HCT116 (cell line): ENCODE results near the gene BMPER. TPM values are rescaled to one million over a fixed set of nuclear protein-coding genes. Genes with fewer than 3 reads are reported as not detected.

Experiments used
- ATAC-seq: fragments of 200-7000 bp; cut with Tn5 transposase; 2 replicates; pipeline ENCODE4 v1.9.1; 2020; ENCODE audit warnings: mild to moderate bottlenecking, moderate library complexity
- BruUV-seq: library from RNA; stranded (reverse); fragments of 400-500 nt; replicated peaks from 2 replicates; lab custom pipeline; 2021; lab: Mats Ljungman, UMichigan
- CTCF ChIA-PET: fragments of 300-600 bp; sonication (Branson Sonifier 250); formaldehyde crosslinking; loops from one replicate; lab custom pipeline; 2021; ENCODE audit warnings: antibody characterized with exemption; lab: Charles Lee
- POLR2A ChIA-PET: fragments of 300-600, 350-600 bp; sonication (Branson Sonifier 250); formaldehyde crosslinking; loops from one replicate; lab custom pipeline; 2021; ENCODE audit warnings: antibody characterized with exemption; lab: Charles Lee
- RAD21 ChIA-PET, 2 experiments: fragments of 300-600 bp; sonication (Branson Sonifier 250); formaldehyde crosslinking; loops; one replicate each; lab custom pipeline; 2023; ENCODE audit warnings: low total read pairs in 2 of 2; ENCODE audit not compliant: uncharacterized antibody in 2 of 2, unreplicated experiment in 2 of 2, low non-redundant PET in 1 of 2; lab: Charles Lee
- DNase-seq: peaks from one replicate; pipeline ENCODE4 v3.0.0-alpha.2; 2010; ENCODE audit warnings: low read depth, low spot score
- H2AFZ ChIP-seq: fragments of 200-600 bp; shearing (Covaris generic), sonication (generic); 2 replicates; pipeline ENCODE4 v1.6.1; 2017; ENCODE audit warnings: low read depth, mixed run types, mixed read lengths, antibody characterized with exemption, low read length; ENCODE audit not compliant: poor library complexity, severe bottlenecking
- H3K27ac ChIP-seq: 2 replicates; pipeline ENCODE4 v1.5.1; 2012; ENCODE audit warnings: low read depth, low read length
- H3K27me3 ChIP-seq: fragments of 200-600 bp; sonication (generic); 2 replicates; pipeline ENCODE4 v1.6.1; 2016; ENCODE audit warnings: mixed run types, low read length, mixed read lengths; ENCODE audit not compliant: insufficient read depth
- H3K36me3 ChIP-seq, 2 experiments: fragments of 200-500 bp in 1 of 2; fragments of 200-600 bp in 1 of 2; sonication (Bioruptor generic) in 1 of 2; sonication (generic) in 1 of 2; 2 replicates each; pipeline versions ENCODE4 v1.5.1 to v1.6.1; 2014 to 2016; ENCODE audit warnings: low read length in 2 of 2, inconsistent platforms in 1 of 2, mixed read lengths in 1 of 2, mixed run types in 1 of 2; ENCODE audit not compliant: insufficient read depth in 2 of 2, control insufficient read depth in 1 of 2
- H3K4me1 ChIP-seq, 2 experiments: fragments of 200-600 bp in 1 of 2; sonication (generic) in 1 of 2; 2 replicates each; pipeline versions ENCODE4 v1.5.1 to v1.6.1; 2012 to 2017; ENCODE audit warnings: low read length in 2 of 2, inconsistent platforms in 1 of 2, mild to moderate bottlenecking in 1 of 2, mixed read lengths in 1 of 2, mixed run types in 1 of 2, moderate library complexity in 1 of 2; ENCODE audit not compliant: insufficient read depth in 2 of 2, control insufficient read depth in 1 of 2
- H3K4me2 ChIP-seq: fragments of 200-600 bp; sonication (generic); 2 replicates; pipeline ENCODE4 v1.6.1; 2017; ENCODE audit warnings: mixed run types, low read length, mixed read lengths
- H3K4me3 ChIP-seq, 2 experiments: fragments of 200-600 bp in 1 of 2; sonication (generic) in 1 of 2; replicated peaks in 1 of 2; 2 replicates each; pipeline ENCODE4 v1.5.1; 2011 to 2016; ENCODE audit warnings: low read length in 2 of 2, control low read depth in 1 of 2, low read depth in 1 of 2, mild to moderate bottlenecking in 1 of 2, mixed read lengths in 1 of 2, mixed run types in 1 of 2
- H3K79me2 ChIP-seq: fragments of 200-600 bp; sonication (generic); 2 replicates; pipeline ENCODE4 v1.6.1; 2017; ENCODE audit warnings: mild to moderate bottlenecking, mixed run types, low read length, moderate library complexity, mixed read lengths; ENCODE audit not compliant: insufficient read depth
- H3K9ac ChIP-seq: fragments of 200-600 bp; sonication (generic); 2 replicates; pipeline ENCODE4 v1.6.1; 2016; ENCODE audit warnings: low read length, mixed read lengths
- H3K9me2 ChIP-seq: fragments of 200-600 bp; sonication (generic), shearing (Covaris generic); 2 replicates; pipeline ENCODE4 v1.6.1; 2017; ENCODE audit warnings: mixed run types, mild to moderate bottlenecking, moderate library complexity; ENCODE audit not compliant: insufficient read depth
- H3K9me3 ChIP-seq, 2 experiments: fragments of 200-500 bp in 1 of 2; fragments of 200-600 bp in 1 of 2; sonication (Bioruptor generic) in 1 of 2; sonication (generic) in 1 of 2; 2 replicates each; pipeline ENCODE4 v1.6.1; 2014 to 2017; ENCODE audit warnings: low read length in 2 of 2, mixed read lengths in 2 of 2, inconsistent platforms in 1 of 2, low read depth in 1 of 2, mild to moderate bottlenecking in 1 of 2, mixed run types in 1 of 2, moderate library complexity in 1 of 2; ENCODE audit not compliant: control insufficient read depth in 1 of 2, insufficient read depth in 1 of 2
- H4K20me1 ChIP-seq: fragments of 200-600 bp; sonication (generic), shearing (Covaris generic); 2 replicates; pipeline ENCODE4 v1.6.1; 2017; ENCODE audit warnings: mixed run types, mild to moderate bottlenecking, moderate library complexity; ENCODE audit not compliant: insufficient read depth
- CBX3 ChIP-seq: IDR thresholded peaks from 2 replicates; pipeline ENCODE4 v1.6.1; 2012; ENCODE audit warnings: low read depth
- CEBPB ChIP-seq: IDR thresholded peaks from 2 replicates; pipeline ENCODE4 v1.6.1; 2012; ENCODE audit warnings: low read depth
- EZH2phosphoT487 ChIP-seq: fragments of 200-600 bp; IDR thresholded peaks from 2 replicates; pipeline ENCODE4 v1.6.1; 2018; ENCODE audit warnings: antibody characterized with exemption, borderline replicate concordance
- JUND ChIP-seq: IDR thresholded peaks from 2 replicates; pipeline ENCODE4 v1.6.1; 2012
- ZFX ChIP-seq: fragments of 450-650 bp; IDR thresholded peaks from 2 replicates; pipeline ENCODE4 v1.6.1; 2017
- intact Hi-C: fragments of 100-400 bp; cut with micrococcal nuclease; formaldehyde crosslinking; loops from 2 replicates; pipeline ENCODE4 v1.10.0; 2022
- total RNA-seq: library from RNA; stranded (reverse); gene quantifications from one replicate; pipeline ENCODE4 v1.2.1, GENCODE V29; 2021; ENCODE audit not compliant: unreplicated experiment
- TF ChIP-seq, protein P1 (sequence below): IDR thresholded peaks from 2 replicates; pipeline ENCODE4 v1.6.1; 2011; ENCODE audit warnings: mild to moderate bottlenecking, low read length, moderate library complexity; ENCODE audit not compliant: insufficient replicate concordance; ENCODE audit errors: extremely low read depth
- TF ChIP-seq, protein P2 (sequence below): IDR thresholded peaks from 2 replicates; pipeline ENCODE4 v1.6.1; 2012

The BMPER gene
- total RNA-seq, 1 experiment from 2014 or later = not detected

DNA sequence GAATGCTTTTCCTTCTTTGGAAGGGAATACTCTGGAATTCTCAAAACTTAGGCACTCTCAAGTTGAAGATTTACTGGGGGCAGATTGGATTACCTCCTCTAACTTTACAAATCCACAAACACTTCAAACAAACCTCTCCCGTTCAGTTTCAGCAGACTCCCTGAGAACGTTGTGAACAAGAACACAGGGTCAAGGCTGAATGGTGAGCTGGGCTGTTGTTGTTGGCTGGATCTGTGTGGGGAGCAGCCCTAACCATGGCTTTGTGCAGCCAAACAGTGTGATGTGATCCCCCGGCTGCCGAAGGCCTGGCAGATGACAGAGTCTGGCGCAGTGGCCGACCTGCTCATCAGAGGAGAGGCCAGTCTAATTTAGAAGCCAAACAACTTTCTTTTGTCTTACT is 93.1 kb downstream of the BMPER start (continued):
- TF ChIP-seq, protein P1, sequence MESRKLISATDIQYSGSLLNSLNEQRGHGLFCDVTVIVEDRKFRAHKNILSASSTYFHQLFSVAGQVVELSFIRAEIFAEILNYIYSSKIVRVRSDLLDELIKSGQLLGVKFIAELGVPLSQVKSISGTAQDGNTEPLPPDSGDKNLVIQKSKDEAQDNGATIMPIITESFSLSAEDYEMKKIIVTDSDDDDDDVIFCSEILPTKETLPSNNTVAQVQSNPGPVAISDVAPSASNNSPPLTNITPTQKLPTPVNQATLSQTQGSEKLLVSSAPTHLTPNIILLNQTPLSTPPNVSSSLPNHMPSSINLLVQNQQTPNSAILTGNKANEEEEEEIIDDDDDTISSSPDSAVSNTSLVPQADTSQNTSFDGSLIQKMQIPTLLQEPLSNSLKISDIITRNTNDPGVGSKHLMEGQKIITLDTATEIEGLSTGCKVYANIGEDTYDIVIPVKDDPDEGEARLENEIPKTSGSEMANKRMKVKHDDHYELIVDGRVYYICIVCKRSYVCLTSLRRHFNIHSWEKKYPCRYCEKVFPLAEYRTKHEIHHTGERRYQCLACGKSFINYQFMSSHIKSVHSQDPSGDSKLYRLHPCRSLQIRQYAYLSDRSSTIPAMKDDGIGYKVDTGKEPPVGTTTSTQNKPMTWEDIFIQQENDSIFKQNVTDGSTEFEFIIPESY = no peak
- no peak for TF ChIP-seq JUND

DNA sequence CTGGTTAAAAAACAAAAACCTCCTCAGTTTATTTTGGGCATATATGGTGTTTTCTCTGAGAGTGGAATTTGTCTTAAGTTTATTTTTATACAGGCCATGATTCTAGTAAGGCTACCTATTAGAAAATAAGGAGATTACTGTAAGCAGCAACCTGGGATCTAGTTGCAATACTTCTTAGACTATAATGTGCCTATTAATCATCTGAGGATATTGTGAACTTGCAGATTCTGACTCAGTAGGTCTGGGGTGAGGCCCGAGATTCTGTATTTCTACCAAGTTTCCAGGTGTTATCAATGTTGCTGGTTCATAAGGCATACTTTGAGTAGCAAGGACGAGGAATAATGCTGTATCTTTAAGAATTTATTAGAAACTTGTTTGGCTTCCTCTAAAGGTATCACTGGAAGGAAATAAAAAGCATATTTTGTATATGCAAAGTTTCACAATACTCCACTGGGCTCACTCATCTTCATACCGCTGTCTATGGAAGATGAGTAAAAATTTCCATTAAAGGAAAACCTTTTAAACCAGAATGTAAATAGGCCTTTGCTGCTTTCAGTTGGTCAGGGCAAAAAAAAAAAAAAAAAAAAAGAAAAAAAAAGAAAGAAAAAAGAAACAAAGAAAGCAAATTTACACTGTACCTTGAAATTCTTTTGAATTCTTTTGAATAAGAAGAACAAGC is 105.8 kb downstream of the BMPER start:
- H3K27ac ChIP-seq = no peak overlapping the region
- ChIA-PET RAD21 (no interaction called here), POLR2A (no interaction called here), CTCF (no interaction called here)
- no peak overlapping the region for H3K4me3 ChIP-seq
- H3K36me3 ChIP-seq = no peaks in the 10 kb centered on the region
- H4K20me1 ChIP-seq = no peaks in the 10 kb centered on the region
- ATAC-seq = no peak
- DNase-seq = no peak
- intact Hi-C loops = no loop called here
- BruUV-seq = no TSS peak
- H3K4me1 ChIP-seq = no peaks in the 10 kb centered on the region
- no peak overlapping the region for H3K9ac ChIP-seq
- no peak overlapping the region for H2AFZ ChIP-seq
- no peak overlapping the region for H3K4me2 ChIP-seq
- H3K79me2 ChIP-seq = no peaks in the 10 kb centered on the region
- no peaks in the 10 kb centered on the region for H3K9me2 ChIP-seq
- no peak for TF ChIP-seq EZH2phosphoT487
- no peaks in the 10 kb centered on the region for H3K27me3 ChIP-seq
- H3K9me3 ChIP-seq = no peaks in the 10 kb centered on the region

DNA sequence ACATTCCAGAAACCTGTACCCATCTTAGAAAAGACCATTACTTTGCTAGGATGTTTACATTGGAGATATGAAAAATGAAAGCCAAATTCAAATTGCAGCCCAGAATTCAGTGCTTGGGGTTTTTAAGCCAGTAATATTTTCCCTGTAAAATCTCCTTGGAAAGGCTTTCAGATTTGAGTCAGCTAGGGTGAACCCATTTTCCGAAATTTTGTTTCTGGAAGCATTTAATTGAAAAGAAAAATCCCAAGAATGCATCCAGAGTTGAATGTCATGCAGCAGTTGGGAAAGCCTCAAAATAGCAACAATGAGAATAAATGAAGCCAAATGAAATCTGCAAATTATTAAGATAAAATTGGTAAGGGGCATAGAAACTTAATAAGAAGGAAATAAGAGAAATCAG is 106.4 kb downstream of the BMPER start:
- intact Hi-C loops = no loop called here

More for the DNA sequence above, 106.4 kb downstream of the BMPER start:
- no peak overlapping the region for H2AFZ ChIP-seq
- no peak overlapping the region for H3K4me2 ChIP-seq
- no TSS peak for BruUV-seq
- ATAC-seq (no peak), DNase-seq (no peak)
- H3K4me3 ChIP-seq = no peak overlapping the region
- H3K27ac ChIP-seq = no peak overlapping the region
- no peaks in the 10 kb centered on the region for H4K20me1 ChIP-seq
- no peak for TF ChIP-seq CEBPB
- no peak for TF ChIP-seq ZFX
- TF ChIP-seq, protein P1 = no peak
- TF ChIP-seq, protein P2, sequence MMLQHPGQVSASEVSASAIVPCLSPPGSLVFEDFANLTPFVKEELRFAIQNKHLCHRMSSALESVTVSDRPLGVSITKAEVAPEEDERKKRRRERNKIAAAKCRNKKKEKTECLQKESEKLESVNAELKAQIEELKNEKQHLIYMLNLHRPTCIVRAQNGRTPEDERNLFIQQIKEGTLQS = no peak
- TF ChIP-seq CBX3 = no peak
- H3K4me1 ChIP-seq = no peaks in the 10 kb centered on the region
- H3K27me3 ChIP-seq = no peaks in the 10 kb centered on the region
- ChIA-PET RAD21 (no interaction called here), CTCF (no interaction called here), POLR2A (no interaction called here)
- H3K9me3 ChIP-seq = no peaks in the 10 kb centered on the region
- H3K36me3 ChIP-seq = no peaks in the 10 kb centered on the region
- H3K9ac ChIP-seq = no peak overlapping the region
- H3K9me2 ChIP-seq = no peaks in the 10 kb centered on the region
- H3K79me2 ChIP-seq = no peaks in the 10 kb centered on the region
